HG03439 (cell line): ENCODE results near the gene TUBA1A.
A peak's percentile ranks its signal among the peaks of the same experiment; 100 is the strongest.
"Not testable (repeated sequence)": the region's sequence is repeated elsewhere in the genome, so short reads cannot be mapped to it uniquely, and the experiment has no call there.

Source experiments
- ATAC-seq: cut with Tn5 transposase; IDR thresholded peaks from one replicate; pipeline ENCODE4 v1.9.1; 2021; ENCODE audit warnings: mild to moderate bottlenecking, moderate library complexity; ENCODE audit not compliant: unreplicated experiment

The TUBA1A gene

DNA sequence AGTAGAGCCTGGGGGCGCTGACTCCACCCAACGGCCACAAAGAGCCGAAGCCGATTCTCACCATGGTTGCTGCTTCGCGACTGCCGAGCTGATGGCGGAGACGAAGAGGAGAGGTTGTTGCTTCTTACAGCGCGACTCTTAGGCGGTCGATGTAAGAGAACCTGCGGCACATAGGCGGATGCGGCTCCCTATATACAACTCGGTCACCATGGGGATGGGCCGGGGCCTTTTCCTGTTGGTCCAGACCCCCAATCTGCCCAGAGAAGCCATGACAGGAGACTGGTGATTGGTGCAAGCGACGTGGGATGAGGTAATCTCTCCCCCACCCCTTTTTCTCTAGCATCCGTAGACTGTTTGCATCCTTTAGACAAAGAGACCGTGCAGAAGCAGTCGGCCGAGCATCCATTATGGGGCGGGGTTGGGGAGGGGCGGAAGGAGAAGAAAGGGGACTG lies at the start of gene TUBA1A:
Gene TUBA1A (minus strand): TSS at position 165 of the 452 bp plus-strand sequence. CDS start 101 bp downstream, at position 64.
- peak; percentile 80 for ATAC-seq

- ATAC-seq, result no peak
These were observed 47.5 kb upstream of the TUBA1A start for GRCh38 chr12:49236423-49236822.

DNA sequence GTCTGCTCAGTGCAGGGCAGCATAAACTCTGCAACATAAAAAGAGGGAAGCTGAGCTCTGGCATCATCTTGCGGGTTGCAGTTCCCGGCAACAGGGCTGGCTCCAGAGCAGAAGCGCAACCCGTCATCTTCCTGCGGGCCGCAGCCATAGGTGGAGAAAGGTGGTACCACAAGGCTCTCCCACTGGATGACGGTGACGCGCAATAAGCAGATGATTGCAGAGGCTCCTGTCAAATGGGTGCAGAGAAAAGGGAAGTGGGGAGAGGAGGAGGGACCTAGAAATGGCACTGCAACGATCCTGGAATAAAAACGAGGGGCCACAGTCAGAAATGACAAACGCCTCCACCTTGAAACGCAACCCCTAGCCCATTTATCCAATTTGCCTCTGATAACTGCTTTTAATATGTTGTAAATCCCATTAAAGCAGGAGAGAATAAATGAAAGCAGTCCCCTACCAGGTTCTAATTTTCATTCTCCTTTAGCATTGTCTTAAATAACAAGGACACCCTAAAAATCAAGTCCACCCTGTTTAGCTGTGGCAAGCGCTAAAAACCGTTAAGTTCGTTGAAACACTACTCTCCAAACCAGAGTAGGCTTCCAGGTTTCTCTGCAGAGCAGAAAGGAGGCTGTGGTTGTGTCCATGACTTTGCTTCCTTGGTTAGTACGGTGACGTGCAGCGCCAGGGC lies 45.1 kb upstream of the TUBA1A start:
- no peak for ATAC-seq

GRCh38 chr12:49232940-49233841 lies 44.3 kb upstream of the TUBA1A start:
- ATAC-seq, result no peak

- ATAC-seq, result no peak
These were observed 43.2 kb upstream of the TUBA1A start for GRCh38 chr12:49231878-49232655.

DNA sequence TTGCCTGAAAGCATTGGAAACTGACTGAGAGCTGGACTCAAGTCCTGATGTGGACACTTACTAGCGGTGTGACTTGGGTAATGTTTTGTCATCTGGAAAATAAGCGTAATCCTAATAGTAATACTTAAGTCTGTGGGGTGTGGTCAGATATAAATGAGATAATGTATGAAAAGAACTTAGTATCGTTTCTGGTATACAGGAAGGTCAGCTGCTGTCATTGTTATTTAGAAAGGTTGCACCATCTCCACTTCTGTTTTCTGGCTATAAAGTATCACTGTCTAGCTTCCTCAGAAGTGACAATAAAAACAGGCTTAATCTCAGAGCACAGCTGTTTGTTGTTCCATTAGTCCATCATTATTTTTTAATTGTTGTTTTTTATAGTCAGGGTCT lies 41.9 kb upstream of the TUBA1A start:
- no peak for ATAC-seq

DNA sequence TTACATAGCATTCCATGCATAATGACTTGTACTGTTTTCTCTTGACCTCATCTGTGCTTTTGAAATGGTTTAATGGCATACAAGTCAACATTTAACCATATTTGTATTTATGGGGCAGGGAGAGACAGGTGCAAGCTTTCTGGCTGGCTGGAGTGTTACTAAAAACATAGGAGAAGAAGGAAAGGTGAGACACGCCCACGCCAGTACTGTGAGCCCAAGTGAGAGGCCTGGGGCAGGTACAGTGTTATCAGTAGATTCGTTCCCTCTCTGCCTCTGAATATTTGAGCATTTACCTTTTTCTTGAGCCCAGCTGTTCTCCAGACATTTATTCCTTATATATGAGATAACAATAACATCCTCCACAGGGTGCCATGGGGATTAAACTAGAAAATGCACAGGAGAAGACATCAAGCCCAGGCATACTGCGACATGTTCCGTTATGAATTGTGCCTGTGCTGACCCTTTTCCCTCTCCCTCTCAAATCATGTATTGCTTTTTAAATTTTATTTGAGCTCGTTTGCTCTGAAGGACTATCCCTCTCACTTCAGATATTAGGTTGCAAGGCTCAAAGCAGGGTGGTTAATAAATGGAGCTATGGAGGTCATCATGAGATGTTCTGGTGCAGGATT lies 41.4 kb upstream of the TUBA1A start:
- no peak for ATAC-seq

DNA sequence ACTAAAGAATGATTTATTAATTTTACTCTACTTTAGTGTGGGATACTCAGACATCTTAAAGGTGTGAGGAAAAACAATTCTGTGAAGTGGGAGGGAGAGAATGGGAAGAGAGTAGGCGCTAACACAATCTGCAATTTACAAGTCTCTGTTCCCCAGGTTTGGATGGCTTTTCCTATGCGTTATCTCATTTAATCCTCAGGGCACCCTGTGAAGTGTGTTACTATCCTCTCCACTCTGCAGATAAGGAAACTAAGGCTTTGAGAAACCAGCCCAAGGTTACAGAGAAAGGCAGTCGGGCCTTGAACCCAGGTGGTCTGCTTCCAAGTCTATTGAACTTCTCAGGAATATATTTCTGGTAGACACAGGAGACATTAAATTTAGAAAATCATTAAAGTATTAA lies 39.8 kb upstream of the TUBA1A start:
- no peak for ATAC-seq

DNA sequence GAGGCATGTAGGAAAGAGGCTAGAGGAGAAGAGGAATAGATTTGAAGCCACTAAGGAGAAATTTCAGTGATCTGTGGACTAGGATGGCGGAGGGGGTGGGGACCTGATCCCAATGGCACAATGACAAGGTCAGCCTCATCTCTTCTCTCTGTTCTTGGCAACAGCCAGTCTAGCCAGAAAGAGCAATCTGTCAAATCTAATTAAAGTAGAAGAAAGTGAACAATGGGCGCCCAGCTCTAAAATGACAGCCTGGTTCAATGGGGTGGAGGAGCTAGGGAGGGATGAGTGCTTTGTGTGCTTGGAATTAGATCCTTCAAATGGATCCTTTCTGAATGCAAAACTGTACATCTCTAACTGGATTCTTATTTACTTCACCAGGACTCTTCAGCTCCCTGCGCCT lies 38.8 kb upstream of the TUBA1A start:
- no peak for ATAC-seq

DNA sequence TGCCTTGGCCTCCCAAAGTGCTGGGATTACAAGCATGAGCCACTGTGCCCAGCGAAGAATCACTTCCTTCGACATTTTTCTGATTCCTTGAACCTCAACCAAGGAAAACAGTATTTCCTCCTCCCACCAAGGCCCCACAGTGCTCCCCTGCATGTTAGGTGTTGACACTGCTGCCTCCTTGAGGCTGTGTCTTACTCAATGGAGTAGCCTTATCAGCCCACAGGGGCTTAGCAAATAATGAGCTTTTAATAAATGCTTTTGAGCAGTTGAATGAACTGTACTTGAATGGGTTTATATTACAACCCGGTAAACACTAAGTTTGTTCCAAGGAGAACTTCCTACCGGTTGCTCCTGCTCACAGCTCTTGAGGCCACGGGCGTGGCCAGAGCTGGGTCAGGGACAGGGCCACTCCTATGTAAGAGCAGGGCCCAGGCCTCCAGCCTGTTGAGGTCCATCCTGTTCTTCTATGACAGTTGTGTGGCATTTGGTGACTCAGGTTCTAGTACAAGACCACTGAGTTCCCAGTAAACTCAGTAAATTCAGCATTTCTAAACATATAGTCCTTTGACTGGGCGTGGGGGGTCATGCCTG lies 36.8 kb upstream of the TUBA1A start:
- ATAC-seq, result no peak

DNA sequence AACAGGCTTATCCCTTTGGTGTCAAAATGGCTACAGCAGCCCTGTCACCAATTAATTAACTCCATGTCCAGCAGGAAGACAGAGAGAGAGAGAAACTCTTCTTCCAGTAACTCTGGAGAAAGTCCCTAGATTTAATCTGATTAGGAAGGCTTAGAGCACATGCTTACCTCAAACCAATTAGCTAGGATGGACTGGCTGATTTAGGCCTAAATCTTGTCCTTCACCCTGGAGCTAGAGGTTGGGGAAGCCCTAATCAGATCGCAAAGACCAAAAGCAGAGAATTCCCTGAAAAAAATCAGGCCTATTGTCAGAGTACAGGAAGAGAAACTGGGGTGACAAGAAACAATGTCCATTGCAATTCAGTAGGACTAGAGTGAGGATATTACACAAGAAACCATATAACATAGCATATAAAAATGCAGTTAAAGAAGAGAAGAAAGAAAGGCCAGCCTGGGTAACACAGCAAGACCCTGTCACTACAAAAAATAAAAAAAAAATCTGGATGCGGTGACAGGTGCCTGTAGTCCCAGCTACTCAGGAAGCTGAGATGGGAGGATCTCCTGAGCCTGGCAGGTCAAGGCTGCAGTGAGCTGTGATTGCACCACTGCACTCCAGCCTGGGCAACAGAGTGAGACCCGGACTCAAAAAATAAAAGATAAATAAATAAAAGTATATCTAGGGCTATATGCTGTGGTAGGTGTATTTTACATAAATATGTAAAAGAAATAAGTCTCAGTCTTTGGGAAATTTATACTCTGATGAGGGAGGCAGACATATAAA lies 34.9 kb upstream of the TUBA1A start:
- no peak for ATAC-seq

DNA sequence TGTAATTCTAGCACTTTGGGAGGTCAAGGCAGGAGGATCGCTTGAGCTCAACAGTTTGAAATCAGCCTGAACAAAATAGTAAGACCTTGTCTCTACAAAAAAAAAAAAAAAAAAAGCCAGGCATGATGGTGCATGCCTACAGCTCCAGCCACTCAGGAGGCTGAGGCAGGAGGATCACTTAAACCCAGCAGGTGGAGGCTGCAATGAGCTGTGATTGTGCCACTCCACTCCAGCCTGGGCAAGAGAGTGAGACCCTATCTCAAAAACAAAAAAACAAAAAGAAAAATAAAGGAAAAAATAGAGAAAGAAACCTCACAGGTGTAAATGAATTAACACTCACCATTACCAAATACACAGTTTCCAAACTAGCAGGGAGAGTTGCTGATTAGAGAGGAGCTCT lies 34.2 kb upstream of the TUBA1A start:
- no peak for ATAC-seq

DNA sequence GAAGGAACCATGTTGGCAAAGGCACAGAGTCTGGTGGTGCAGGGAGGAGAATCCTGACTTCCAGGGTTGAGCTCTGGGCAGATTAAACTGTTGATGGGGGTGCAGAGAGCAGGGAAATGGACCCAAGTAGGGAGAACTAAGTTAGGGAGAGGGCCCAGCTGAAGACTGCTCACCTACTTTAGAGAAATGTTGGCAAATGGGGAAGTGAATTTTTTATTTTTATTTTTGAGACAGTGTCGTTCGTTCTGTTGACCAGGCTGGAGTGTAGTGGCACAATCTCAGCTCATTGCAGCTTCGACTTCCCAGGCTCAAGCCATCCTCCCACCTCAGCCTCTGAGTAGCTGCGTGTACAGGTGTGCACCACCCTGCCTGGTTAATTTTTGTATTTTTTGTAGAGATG lies 32.1 kb upstream of the TUBA1A start:
- no peak for ATAC-seq

GRCh38 chr12:49219417-49220026 lies 30.6 kb upstream of the TUBA1A start:
- ATAC-seq, result no peak

GRCh38 chr12:49212572-49212971 lies 23.7 kb upstream of the TUBA1A start:
- no peak for ATAC-seq

DNA sequence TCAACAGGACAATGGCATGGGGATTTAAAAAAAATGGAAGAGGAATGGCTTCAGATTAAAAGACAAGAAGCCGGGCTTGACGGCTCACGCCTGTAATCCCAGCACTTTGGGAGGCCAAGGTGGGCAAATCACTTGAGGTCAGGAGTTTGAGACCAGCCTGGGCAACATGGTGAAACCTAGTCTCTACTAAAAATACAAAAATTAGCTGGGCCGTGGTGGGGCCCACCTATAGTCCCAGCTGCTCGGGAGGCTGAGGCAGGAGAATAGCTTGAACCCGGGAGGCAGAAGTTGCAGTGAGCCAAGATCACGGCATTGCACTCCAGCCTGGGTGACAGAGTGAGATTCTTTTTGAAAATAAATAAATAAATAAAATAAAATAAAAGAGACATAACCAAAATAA lies 21.8 kb upstream of the TUBA1A start:
- ATAC-seq, result not testable (repeated sequence)

GRCh38 chr12:49208676-49209075 lies 19.8 kb upstream of the TUBA1A start:
- ATAC-seq, result no peak

DNA sequence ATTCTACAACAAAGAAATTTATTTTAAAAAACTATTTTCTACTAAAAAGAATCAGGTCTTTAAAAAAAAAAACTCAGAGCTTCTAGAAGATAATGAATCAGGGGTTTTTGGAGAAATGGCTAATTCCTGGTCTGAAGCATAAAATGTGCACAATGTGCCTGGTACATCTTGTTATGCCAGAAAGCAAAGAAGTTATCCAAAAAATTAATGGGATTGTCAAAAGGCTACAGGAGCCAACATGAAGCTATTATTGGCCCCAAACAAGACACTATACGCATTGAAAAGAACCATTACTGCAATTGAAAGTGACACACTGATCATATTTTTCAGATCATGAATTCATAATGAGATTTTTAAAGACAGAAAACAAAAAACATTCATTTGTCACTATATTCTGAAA lies 19.3 kb upstream of the TUBA1A start:
- ATAC-seq, result no peak

- ATAC-seq, result no peak
These were observed 17.5 kb upstream of the TUBA1A start for GRCh38 chr12:49206389-49206788.
